HCT116 (cell line): ENCODE data around the gene RFTN1. TPM values are rescaled to one million over a fixed set of nuclear protein-coding genes. Genes with fewer than 3 reads are reported as not detected.

ENCODE experiments used
- ATAC-seq: fragments of 200-7000 bp; cut with Tn5 transposase; 2 replicates; pipeline ENCODE4 v1.9.1; 2020; ENCODE audit warnings: mild to moderate bottlenecking, moderate library complexity
- BruUV-seq: library from RNA; stranded (reverse); fragments of 400-500 nt; replicated peaks from 2 replicates; lab custom pipeline; 2021; lab: Mats Ljungman, UMichigan
- CTCF ChIA-PET: fragments of 300-600 bp; sonication (Branson Sonifier 250); formaldehyde crosslinking; loops from one replicate; lab custom pipeline; 2021; ENCODE audit warnings: antibody characterized with exemption; lab: Charles Lee
- POLR2A ChIA-PET: fragments of 300-600, 350-600 bp; sonication (Branson Sonifier 250); formaldehyde crosslinking; loops from one replicate; lab custom pipeline; 2021; ENCODE audit warnings: antibody characterized with exemption; lab: Charles Lee
- RAD21 ChIA-PET, 2 experiments: fragments of 300-600 bp; sonication (Branson Sonifier 250); formaldehyde crosslinking; loops; one replicate each; lab custom pipeline; 2023; ENCODE audit warnings: low total read pairs in 2 of 2; ENCODE audit not compliant: uncharacterized antibody in 2 of 2, unreplicated experiment in 2 of 2, low non-redundant PET in 1 of 2; lab: Charles Lee
- DNase-seq: peaks from one replicate; pipeline ENCODE4 v3.0.0-alpha.2; 2010; ENCODE audit warnings: low read depth, low spot score
- H2AFZ ChIP-seq: fragments of 200-600 bp; shearing (Covaris generic), sonication (generic); 2 replicates; pipeline ENCODE4 v1.6.1; 2017; ENCODE audit warnings: low read depth, mixed run types, mixed read lengths, antibody characterized with exemption, low read length; ENCODE audit not compliant: poor library complexity, severe bottlenecking
- H3K27ac ChIP-seq: 2 replicates; pipeline ENCODE4 v1.5.1; 2012; ENCODE audit warnings: low read depth, low read length
- H3K27me3 ChIP-seq: fragments of 200-600 bp; sonication (generic); 2 replicates; pipeline ENCODE4 v1.6.1; 2016; ENCODE audit warnings: mixed run types, low read length, mixed read lengths; ENCODE audit not compliant: insufficient read depth
- H3K36me3 ChIP-seq, 2 experiments: fragments of 200-500 bp in 1 of 2; fragments of 200-600 bp in 1 of 2; sonication (Bioruptor generic) in 1 of 2; sonication (generic) in 1 of 2; 2 replicates each; pipeline versions ENCODE4 v1.5.1 to v1.6.1; 2014 to 2016; ENCODE audit warnings: low read length in 2 of 2, inconsistent platforms in 1 of 2, mixed read lengths in 1 of 2, mixed run types in 1 of 2; ENCODE audit not compliant: insufficient read depth in 2 of 2, control insufficient read depth in 1 of 2
- H3K4me1 ChIP-seq, 2 experiments: fragments of 200-600 bp in 1 of 2; sonication (generic) in 1 of 2; 2 replicates each; pipeline versions ENCODE4 v1.5.1 to v1.6.1; 2012 to 2017; ENCODE audit warnings: low read length in 2 of 2, inconsistent platforms in 1 of 2, mild to moderate bottlenecking in 1 of 2, mixed read lengths in 1 of 2, mixed run types in 1 of 2, moderate library complexity in 1 of 2; ENCODE audit not compliant: insufficient read depth in 2 of 2, control insufficient read depth in 1 of 2
- H3K4me2 ChIP-seq: fragments of 200-600 bp; sonication (generic); 2 replicates; pipeline ENCODE4 v1.6.1; 2017; ENCODE audit warnings: mixed run types, low read length, mixed read lengths
- H3K4me3 ChIP-seq, 2 experiments: fragments of 200-600 bp in 1 of 2; sonication (generic) in 1 of 2; replicated peaks in 1 of 2; 2 replicates each; pipeline ENCODE4 v1.5.1; 2011 to 2016; ENCODE audit warnings: low read length in 2 of 2, control low read depth in 1 of 2, low read depth in 1 of 2, mild to moderate bottlenecking in 1 of 2, mixed read lengths in 1 of 2, mixed run types in 1 of 2
- H3K79me2 ChIP-seq: fragments of 200-600 bp; sonication (generic); 2 replicates; pipeline ENCODE4 v1.6.1; 2017; ENCODE audit warnings: mild to moderate bottlenecking, mixed run types, low read length, moderate library complexity, mixed read lengths; ENCODE audit not compliant: insufficient read depth
- H3K9ac ChIP-seq: fragments of 200-600 bp; sonication (generic); 2 replicates; pipeline ENCODE4 v1.6.1; 2016; ENCODE audit warnings: low read length, mixed read lengths
- H3K9me2 ChIP-seq: fragments of 200-600 bp; sonication (generic), shearing (Covaris generic); 2 replicates; pipeline ENCODE4 v1.6.1; 2017; ENCODE audit warnings: mixed run types, mild to moderate bottlenecking, moderate library complexity; ENCODE audit not compliant: insufficient read depth
- H3K9me3 ChIP-seq, 2 experiments: fragments of 200-500 bp in 1 of 2; fragments of 200-600 bp in 1 of 2; sonication (Bioruptor generic) in 1 of 2; sonication (generic) in 1 of 2; 2 replicates each; pipeline ENCODE4 v1.6.1; 2014 to 2017; ENCODE audit warnings: low read length in 2 of 2, mixed read lengths in 2 of 2, inconsistent platforms in 1 of 2, low read depth in 1 of 2, mild to moderate bottlenecking in 1 of 2, mixed run types in 1 of 2, moderate library complexity in 1 of 2; ENCODE audit not compliant: control insufficient read depth in 1 of 2, insufficient read depth in 1 of 2
- H4K20me1 ChIP-seq: fragments of 200-600 bp; sonication (generic), shearing (Covaris generic); 2 replicates; pipeline ENCODE4 v1.6.1; 2017; ENCODE audit warnings: mixed run types, mild to moderate bottlenecking, moderate library complexity; ENCODE audit not compliant: insufficient read depth
- CEBPB ChIP-seq: IDR thresholded peaks from 2 replicates; pipeline ENCODE4 v1.6.1; 2012; ENCODE audit warnings: low read depth
- JUND ChIP-seq: IDR thresholded peaks from 2 replicates; pipeline ENCODE4 v1.6.1; 2012
- RAD21 ChIP-seq: IDR thresholded peaks from 2 replicates; pipeline ENCODE4 v1.6.1; 2012; ENCODE audit warnings: low read depth, mild to moderate bottlenecking
- intact Hi-C: fragments of 100-400 bp; cut with micrococcal nuclease; formaldehyde crosslinking; loops from 2 replicates; pipeline ENCODE4 v1.10.0; 2022
- total RNA-seq: library from RNA; stranded (reverse); gene quantifications from one replicate; pipeline ENCODE4 v1.2.1, GENCODE V29; 2021; ENCODE audit not compliant: unreplicated experiment
- TF ChIP-seq, protein P1 (sequence below): IDR thresholded peaks from 2 replicates; pipeline ENCODE4 v1.6.1; 2012
- TF ChIP-seq, protein P2 (sequence below): IDR thresholded peaks from 2 replicates; pipeline ENCODE4 v1.6.1; 2012; ENCODE audit warnings: low read depth
- TF ChIP-seq, protein P3 (sequence below): IDR thresholded peaks from 2 replicates; pipeline ENCODE4 v1.6.1; 2012

The RFTN1 gene
- total RNA-seq, 1 experiment from 2014 or later: 3.9 TPM

DNA sequence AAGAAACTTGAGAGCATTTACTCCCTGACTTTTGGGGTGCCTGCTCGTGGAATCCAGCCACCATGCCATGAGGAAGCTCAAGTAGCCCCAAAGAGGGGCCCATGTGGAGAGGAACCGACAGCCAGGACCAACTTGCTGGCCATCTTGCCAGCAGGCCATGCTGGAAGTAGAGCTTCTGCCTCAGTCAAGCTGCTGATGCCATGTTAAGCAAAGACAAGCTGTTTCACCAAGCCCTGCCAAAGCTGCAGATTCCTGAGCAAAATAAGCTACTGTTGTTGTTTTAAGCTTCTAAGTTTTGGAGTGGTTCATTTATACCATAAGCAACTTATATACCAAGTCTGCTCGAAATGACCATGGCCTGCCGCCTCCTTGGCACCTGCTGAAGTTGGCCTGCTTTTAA lies 14.1 kb downstream of the RFTN1 start:
- no peak for ATAC-seq
- intact Hi-C loops: no loop called here
- CTCF ChIA-PET: no interaction called here

More for the DNA sequence above, 14.1 kb downstream of the RFTN1 start:
- Histone ChIP-seq H3K9me2 (no peaks in the 10 kb centered on the region), H3K9me3 (no peaks in the 10 kb centered on the region), H4K20me1 (no peaks in the 10 kb centered on the region), H3K27me3 (no peaks in the 10 kb centered on the region), H3K79me2 (no peaks in the 10 kb centered on the region), H3K9ac (no peak overlapping the region), H3K4me3 (no peak overlapping the region), H3K27ac (no peak overlapping the region), H3K36me3 (no peaks in the 10 kb centered on the region), H3K4me2 (no peak overlapping the region), H3K4me1 (no peaks in the 10 kb centered on the region), H2AFZ (no peak overlapping the region)
- ChIA-PET RAD21 (no interaction called here), POLR2A (no interaction called here)
- TF ChIP-seq, protein P1, sequence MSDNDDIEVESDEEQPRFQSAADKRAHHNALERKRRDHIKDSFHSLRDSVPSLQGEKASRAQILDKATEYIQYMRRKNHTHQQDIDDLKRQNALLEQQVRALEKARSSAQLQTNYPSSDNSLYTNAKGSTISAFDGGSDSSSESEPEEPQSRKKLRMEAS: no peak
- TF ChIP-seq CEBPB: no peak
- TF ChIP-seq JUND: no peak
- TF ChIP-seq, protein P2, sequence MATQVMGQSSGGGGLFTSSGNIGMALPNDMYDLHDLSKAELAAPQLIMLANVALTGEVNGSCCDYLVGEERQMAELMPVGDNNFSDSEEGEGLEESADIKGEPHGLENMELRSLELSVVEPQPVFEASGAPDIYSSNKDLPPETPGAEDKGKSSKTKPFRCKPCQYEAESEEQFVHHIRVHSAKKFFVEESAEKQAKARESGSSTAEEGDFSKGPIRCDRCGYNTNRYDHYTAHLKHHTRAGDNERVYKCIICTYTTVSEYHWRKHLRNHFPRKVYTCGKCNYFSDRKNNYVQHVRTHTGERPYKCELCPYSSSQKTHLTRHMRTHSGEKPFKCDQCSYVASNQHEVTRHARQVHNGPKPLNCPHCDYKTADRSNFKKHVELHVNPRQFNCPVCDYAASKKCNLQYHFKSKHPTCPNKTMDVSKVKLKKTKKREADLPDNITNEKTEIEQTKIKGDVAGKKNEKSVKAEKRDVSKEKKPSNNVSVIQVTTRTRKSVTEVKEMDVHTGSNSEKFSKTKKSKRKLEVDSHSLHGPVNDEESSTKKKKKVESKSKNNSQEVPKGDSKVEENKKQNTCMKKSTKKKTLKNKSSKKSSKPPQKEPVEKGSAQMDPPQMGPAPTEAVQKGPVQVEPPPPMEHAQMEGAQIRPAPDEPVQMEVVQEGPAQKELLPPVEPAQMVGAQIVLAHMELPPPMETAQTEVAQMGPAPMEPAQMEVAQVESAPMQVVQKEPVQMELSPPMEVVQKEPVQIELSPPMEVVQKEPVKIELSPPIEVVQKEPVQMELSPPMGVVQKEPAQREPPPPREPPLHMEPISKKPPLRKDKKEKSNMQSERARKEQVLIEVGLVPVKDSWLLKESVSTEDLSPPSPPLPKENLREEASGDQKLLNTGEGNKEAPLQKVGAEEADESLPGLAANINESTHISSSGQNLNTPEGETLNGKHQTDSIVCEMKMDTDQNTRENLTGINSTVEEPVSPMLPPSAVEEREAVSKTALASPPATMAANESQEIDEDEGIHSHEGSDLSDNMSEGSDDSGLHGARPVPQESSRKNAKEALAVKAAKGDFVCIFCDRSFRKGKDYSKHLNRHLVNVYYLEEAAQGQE: no peak
- TF ChIP-seq, protein P3, sequence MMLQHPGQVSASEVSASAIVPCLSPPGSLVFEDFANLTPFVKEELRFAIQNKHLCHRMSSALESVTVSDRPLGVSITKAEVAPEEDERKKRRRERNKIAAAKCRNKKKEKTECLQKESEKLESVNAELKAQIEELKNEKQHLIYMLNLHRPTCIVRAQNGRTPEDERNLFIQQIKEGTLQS: no peak
- no peak for TF ChIP-seq RAD21
- no peak for DNase-seq
- BruUV-seq: no TSS peak
